ENCODE data around the gene GXYLT2.

GXYLT2 gene

GRCh38 chr3:72888546-72889309 lies 882 bp downstream of the GXYLT2 start:
- peak overlapping the region; percentile 60 for H3K4me3 ChIP-seq (ENCODE audit: low read depth, low read length)
- no peak for TF ChIP-seq CTCF (IDR thresholded peaks at IDR 0.05; ENCODE audit: low read depth, low read length)

- H3K4me3 ChIP-seq (ENCODE audit: low read depth, low read length), result peak overlapping the region; percentile 60
- TF ChIP-seq CTCF (IDR thresholded peaks at IDR 0.05; ENCODE audit: low read depth, low read length), result no peak
These were observed 1.7 kb downstream of the GXYLT2 start for GRCh38 chr3:72889310-72890165.

- peak overlapping the region; percentile 2; the same call in 1 of the 2 replicates for H3K4me3 ChIP-seq (ENCODE audit: low read depth, low read length)
These were observed 2.5 kb downstream of the GXYLT2 start for GRCh38 chr3:72890166-72890925.

GRCh38 chr3:72891053-72891855 lies 3.4 kb downstream of the GXYLT2 start:
- no peak for TF ChIP-seq CTCF (IDR thresholded peaks at IDR 0.05; ENCODE audit: low read depth, low read length)
- H3K4me3 ChIP-seq (ENCODE audit: low read depth, low read length), result peak overlapping the region; percentile 35

More at GRCh38 chr3:72890166-72890925, 2.5 kb downstream of the GXYLT2 start:
- no peak for TF ChIP-seq CTCF (IDR thresholded peaks at IDR 0.05; ENCODE audit: low read depth, low read length)

DNA sequence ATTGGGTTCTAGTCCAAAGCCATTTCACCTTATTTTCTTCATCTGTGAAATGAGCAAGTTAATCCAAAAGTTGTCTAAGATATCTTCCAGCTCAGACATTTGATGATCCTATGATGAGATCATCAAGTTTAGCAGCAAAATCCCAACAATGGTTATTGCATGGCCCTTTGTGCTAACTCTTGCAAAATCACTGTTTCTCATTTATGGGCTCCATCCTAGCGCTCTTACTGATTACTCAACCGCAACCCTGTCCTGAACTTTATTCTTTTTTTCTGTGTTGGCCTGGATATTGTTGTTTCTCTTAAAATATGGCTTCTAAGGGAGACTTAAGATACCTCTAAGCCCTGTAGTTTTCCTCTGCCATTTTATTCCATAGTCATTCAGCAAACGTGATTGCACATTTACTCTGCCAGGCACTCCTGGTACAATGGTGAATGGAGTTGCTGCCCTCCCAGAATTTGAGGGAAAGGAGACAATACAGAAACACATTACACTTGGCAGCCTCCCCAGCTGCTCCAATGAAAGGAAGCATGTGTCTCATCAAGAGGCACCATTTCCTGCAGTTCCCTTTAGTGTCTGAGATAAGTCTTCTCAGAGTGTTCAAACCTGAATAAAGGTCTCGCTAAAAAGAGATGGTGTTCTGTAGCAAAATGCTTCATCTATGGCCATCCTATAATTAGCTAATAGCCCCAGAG lies 4.4 kb downstream of the GXYLT2 start:
- H3K4me3 ChIP-seq (ENCODE audit: low read depth, low read length), result no peak overlapping the region
- no peak for TF ChIP-seq CTCF (IDR thresholded peaks at IDR 0.05; ENCODE audit: low read depth, low read length)

DNA sequence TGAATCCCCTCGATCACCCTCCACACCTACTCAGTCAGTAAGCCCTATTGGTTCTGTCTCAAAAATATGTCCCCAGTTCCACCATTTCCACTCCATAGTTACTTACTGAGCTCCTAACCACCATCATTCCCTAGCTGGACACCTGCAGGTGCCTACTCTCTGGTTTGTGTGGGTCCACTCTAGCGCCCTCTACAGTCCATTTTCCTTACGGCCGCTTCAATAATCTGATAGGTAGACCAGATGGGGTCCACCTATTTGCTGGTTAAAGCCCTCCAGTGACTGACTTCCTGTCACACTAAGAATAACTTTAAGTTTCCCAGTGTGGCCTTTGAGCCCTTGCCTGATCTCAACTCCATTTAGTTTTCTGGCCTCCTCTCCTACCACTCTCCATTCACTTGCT lies 5.0 kb downstream of the GXYLT2 start:
- no peak overlapping the region for H3K4me3 ChIP-seq (ENCODE audit: low read depth, low read length)
- TF ChIP-seq CTCF (IDR thresholded peaks at IDR 0.05; ENCODE audit: low read depth, low read length), result peak; percentile 14; the same call in 1 of the 2 replicates

All from WI38 (cell line).